HG02885 (cell line): ENCODE data around the gene KCNT1.

Source experiments
- ATAC-seq: cut with Tn5 transposase; IDR thresholded peaks from one replicate; pipeline ENCODE4 v1.9.1; 2021; ENCODE audit warnings: mild to moderate bottlenecking; ENCODE audit not compliant: unreplicated experiment, poor library complexity

KCNT1 gene

GRCh38 chr9:135697226-135697625 is 4.8 kb upstream of the KCNT1 start:
- no peak for ATAC-seq

GRCh38 chr9:135698236-135698635 is 3.7 kb upstream of the KCNT1 start:
- no peak for ATAC-seq

DNA sequence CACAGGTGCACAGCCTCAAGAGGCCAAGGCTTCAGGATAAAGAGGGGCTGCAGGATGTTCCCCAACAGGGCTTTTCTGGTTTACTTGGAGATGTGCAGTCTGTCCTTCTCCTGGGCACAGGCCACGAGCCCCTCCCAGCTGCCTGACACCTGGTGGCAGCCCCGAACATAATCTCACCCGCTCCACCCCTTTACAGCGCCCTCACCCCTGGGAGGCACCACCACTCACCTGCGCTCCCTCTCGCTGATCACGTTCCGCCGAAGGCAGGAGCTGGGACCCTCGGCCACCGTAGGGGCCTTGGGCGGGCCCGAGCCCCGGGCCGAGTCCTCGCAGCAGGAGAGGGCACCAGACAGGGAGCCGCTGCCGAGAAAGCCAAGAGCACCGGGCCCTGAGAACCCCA is 3.2 kb upstream of the KCNT1 start:
- ATAC-seq: no peak

- ATAC-seq: no peak
These were observed 2.5 kb upstream of the KCNT1 start, which contains the start of gene SOHLH1 for GRCh38 chr9:135699440-135699839. TSS of gene SOHLH1 (minus strand) at chr9:135699481. CDS start at chr9:135699467, 14 bp downstream.

GRCh38 chr9:135700525-135700924 is 1.5 kb upstream of the KCNT1 start:
- no peak for ATAC-seq

GRCh38 chr9:135701067-135701958 is 672 bp upstream of the KCNT1 start:
- ATAC-seq: no peak

GRCh38 chr9:135703726-135704125 is 1.7 kb downstream of the KCNT1 start:
- no peak for ATAC-seq

GRCh38 chr9:135704483-135704882 is 2.5 kb downstream of the KCNT1 start:
- no peak for ATAC-seq

- ATAC-seq: no peak
These were observed 3.4 kb downstream of the KCNT1 start for GRCh38 chr9:135705376-135705775.

DNA sequence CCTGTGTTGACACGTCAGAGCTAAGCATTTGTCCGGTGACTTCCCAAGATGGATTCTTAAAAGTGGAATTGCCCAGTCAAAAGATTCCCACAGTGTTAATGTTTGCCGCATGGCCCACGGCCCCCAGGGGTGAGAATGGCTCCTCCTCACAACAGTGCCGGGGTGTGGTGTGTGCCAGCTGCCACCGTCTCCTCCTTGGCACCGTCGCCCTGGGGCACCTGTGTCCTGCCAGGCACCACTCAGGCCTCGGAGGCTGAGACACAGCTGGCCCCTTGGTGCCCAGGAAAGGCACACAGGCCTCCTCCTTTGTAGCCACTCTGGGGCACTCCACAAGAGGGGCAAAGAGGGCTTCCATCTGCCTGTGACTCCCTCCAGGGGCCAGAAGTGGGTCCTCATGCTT is 4.3 kb downstream of the KCNT1 start:
- no peak for ATAC-seq

DNA sequence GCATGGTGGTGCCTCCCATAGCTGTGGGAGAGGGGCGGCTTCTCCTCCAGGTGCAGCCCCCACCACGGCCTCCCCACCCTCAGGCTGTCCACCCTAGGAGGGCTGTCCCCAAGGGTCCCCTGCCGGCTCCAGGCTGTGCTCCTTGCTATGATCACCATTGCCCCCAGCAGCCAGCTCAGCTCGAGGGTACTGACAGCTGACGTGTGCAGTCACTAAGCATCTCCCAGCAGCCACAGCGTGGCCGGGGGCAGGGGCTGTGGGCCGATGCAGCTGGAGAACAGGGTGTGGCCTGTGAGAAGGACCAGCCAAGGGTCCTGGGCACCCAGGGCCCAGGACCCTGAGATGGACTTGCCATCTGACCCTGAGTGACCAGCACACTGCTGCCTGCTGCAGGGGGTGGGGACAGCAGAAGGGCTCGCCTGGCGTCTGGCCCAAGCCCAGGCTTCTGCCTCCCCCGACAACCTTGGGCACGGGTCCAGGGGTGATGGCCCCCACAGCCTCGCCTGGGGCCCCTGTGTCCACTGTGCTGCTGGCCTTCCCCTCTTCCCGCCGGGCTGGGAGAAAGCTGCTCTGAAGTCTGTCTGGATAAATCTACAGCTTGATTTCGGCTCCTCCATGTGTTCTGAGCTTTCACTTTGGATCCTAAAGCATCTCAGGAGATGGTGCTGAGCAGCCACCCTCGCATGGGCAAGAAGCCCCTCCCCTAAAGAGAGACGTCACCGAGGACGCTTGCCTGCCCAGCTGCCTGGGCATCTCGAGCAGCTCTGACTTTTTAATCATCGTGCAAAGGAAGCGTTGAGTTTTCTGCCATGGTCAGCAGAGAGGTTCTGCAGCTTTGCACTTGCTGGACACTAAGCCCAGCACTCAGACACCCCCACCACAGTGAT is 5.5 kb downstream of the KCNT1 start:
- ATAC-seq: no peak

- no peak for ATAC-seq
These were observed 6.2 kb downstream of the KCNT1 start for GRCh38 chr9:135708164-135708563.

DNA sequence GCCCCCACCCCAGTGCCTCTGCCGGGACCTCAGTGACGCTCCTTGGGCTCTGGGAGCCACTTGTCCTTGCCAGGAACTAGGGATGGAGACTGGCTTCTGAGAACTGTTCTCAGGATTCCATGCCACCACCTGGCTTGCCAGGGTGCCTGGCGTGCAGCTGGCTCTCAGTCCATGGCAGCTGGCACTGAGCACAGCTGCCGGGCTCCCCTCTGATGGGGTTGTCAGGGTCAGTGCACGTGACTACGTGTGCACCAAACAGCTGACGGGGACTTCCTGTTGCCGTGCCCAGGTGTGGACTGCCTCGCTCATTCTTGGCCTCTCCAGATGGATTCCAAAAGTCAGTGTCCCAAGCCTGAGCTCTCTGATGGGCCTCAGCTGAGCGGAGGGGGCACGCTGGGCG is 9.4 kb downstream of the KCNT1 start:
- ATAC-seq: no peak

DNA sequence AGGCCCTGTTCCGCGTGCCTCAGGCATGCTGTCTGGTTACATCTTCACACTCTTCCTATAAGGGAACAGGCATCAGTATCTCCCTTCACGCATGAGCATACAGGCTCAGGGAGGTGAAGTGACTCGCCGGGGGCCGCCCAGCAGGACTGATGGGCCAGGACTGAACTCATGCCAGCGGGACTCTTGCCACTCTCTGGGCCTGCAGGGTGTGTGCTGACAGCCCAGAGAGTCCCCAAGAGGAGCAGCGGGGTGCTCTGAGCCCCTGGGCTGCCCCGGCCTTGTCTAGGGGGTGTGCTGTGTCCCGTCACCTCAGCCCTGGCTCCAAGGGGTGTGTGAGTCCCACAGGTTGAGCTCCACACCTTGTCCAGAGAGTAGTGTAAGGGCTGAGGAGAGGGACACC is 9.9 kb downstream of the KCNT1 start:
- ATAC-seq: no peak

DNA sequence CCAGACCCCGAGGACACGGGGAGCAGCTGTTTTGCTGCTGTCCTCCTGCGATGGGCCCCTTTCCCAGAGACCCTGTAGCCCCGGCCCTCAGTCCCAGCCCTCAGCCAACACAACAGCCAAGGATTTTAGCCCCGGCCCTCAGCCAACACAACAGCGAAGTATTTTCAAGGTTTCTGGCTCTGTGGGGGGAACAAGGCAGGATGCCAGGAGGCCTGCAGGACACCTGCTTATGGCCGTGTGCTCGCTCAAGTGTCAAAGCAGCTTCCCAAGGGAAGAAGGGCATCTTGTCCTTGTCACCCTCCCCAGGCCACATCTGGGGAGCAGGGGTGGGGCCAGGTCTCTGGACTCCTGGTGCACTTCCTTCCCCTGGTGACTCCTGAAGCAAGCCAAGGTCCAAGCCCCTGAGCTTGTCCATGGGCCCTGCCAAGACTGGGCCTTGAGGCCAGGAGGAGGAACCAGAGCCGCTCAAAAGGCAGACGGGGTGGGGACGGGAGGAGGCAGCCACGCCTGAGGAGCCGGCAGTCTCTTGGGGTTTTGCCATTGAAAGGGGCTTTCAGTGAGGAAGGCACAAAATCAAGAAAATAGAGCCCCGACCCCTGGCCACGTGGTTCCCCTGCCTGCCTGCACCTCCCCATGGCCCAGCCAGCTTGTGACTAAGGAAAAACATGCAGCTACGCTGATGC is 10.8 kb downstream of the KCNT1 start:
- no peak for ATAC-seq

GRCh38 chr9:135714242-135715055 is 12.5 kb downstream of the KCNT1 start:
- no peak for ATAC-seq

GRCh38 chr9:135715056-135715595 is 13.1 kb downstream of the KCNT1 start:
- no peak for ATAC-seq

- no peak for ATAC-seq
These were observed 14.1 kb downstream of the KCNT1 start for GRCh38 chr9:135716045-135716444.

- ATAC-seq: no peak
These were observed 15.4 kb downstream of the KCNT1 start for GRCh38 chr9:135717410-135717809.

GRCh38 chr9:135718616-135719015 is 16.6 kb downstream of the KCNT1 start:
- no peak for ATAC-seq
